GM21737 (cell line): ENCODE data around the gene UNC13C.

Source experiments
- ATAC-seq: cut with Tn5 transposase; IDR thresholded peaks from one replicate; pipeline ENCODE4 v1.9.1; 2021; ENCODE audit warnings: mild to moderate bottlenecking, moderate library complexity; ENCODE audit not compliant: unreplicated experiment

Gene UNC13C

GRCh38 chr15:54289590-54290136, 311.4 kb downstream of the UNC13C start:
- no peak for ATAC-seq

- ATAC-seq = no peak
These were observed 320.2 kb downstream of the UNC13C start for GRCh38 chr15:54298396-54298795.

DNA sequence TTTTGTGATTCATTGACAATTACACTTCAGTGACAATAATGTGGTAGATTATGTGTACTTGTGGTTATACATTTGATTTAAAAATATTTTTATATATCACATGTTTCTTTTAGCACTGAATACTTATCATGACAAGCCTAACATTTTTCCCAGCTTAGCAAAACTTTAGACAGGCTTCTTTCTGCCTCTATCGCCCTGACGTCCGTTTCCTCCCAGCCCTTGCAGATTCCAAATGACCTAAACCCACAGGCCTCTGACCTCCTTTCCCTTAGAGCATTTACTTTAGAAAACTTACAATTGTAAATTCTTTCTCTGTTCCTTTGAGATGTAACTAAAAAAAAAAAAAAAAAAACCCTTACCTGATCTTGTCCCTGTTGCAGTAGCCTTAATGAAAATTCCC, 326.1 kb downstream of the UNC13C start:
- ATAC-seq = no peak

DNA sequence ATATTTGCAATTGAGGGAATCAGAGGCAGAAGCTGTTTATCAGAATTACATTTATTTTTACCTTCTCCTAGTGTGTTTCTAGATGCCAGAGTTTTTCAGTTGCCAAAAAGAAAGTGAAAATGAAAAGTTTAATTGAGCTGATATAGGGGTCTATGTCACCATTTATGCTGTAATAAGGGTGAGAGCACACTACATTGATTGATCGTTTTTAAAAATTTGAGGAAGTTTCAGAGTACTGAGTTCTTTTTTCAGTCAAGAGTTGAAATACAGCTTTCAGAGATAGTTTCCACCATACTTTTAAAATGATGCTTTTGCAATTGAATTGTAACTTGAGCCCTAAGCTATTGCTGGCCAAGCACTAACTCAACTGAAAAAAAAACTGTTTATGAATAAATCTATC, 326.9 kb downstream of the UNC13C start:
- ATAC-seq = no peak

DNA sequence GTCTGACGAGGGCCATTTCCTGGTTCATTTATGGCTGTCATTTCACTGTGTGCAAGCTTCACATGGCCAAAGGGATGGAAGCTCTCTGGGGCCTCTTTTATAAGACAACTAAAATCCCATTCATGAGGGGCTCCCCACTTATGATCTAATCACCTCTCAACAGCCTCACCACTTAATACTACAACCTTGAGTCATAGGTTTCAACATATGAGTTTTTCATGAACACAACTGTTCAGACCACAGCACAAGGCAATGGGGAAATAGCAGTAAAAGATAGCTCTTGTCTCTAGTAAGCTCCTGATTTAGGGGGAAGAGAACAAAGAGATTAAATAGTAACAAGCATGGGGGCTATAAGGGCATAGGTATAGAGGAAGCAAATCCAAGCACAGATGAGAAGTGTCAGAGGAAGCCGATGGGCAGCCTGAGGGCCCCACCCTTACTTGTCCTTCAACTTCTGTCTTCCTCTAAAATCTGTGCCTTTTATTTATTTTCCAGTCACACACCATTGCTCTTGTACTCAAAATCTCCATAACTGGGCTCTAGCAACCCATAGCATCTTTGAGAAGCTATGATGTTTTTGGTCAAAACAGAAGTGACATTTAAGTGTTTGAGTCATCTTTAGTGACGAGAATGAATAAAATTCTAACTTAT, 329.1 kb downstream of the UNC13C start:
- ATAC-seq = no peak

DNA sequence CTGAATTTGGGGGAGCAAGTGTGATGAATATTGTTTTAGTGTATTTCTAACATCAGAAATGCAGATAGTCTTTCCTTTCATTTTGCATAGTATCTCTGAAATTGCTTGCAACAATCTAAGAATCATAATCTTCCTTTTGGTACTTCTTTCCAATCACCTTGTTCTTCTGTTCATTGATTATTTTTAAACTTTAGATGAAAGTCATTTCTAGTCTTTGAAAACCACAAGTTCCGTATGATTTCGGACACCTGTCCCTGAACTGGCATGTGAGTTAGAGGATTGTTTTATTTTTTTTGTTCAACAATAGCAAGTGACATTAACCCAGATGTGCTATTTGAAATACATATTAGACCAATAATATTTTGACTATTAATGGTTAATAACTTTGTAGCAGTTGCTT, 329.7 kb downstream of the UNC13C start:
- no peak for ATAC-seq

- no peak for ATAC-seq
These were observed 334.3 kb downstream of the UNC13C start for GRCh38 chr15:54312528-54312927.

DNA sequence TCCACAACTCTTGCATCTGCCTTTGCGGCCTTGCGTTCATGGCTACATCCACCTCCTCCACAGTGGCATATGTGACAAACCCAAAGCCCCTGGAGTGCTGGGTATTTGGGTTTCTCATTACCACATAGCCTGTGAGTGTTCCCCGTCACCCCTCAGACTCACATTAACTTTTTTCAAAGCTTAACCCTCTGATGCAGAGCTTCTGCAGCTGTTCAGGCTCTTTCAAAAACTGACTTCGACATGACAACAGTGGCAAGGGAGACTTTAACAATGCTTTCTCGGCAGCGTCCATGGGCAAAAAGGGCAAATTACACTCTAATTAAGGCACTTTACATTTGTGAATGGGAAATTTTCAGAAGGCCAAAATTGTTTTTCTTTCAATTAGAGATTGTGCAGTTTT, 343.2 kb downstream of the UNC13C start:
- ATAC-seq = no peak

- ATAC-seq = no peak
These were observed 344.1 kb downstream of the UNC13C start for GRCh38 chr15:54322341-54322740.

DNA sequence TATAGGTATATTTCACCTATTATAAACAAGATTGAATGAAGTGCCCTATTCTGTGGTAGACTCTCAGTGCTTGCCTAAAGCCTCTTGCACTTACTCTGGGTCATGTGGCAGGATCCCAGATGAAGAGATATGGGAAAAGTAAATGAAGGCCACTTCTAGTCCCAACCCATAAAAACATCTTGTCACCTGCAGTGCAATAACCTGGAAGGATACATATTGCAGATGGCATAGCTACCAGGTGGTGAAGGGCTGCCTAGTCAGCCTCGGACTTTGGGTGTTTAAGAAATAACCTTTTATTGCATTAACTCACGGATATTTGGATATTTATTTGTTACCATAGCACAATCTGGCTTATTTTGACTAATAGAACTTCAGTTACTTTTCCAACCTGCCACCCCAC, 367.1 kb downstream of the UNC13C start:
- no peak for ATAC-seq

- ATAC-seq = no peak
These were observed 367.6 kb downstream of the UNC13C start for GRCh38 chr15:54345827-54346226.

- no peak for ATAC-seq
These were observed 369.0 kb downstream of the UNC13C start for GRCh38 chr15:54347082-54347827.

DNA sequence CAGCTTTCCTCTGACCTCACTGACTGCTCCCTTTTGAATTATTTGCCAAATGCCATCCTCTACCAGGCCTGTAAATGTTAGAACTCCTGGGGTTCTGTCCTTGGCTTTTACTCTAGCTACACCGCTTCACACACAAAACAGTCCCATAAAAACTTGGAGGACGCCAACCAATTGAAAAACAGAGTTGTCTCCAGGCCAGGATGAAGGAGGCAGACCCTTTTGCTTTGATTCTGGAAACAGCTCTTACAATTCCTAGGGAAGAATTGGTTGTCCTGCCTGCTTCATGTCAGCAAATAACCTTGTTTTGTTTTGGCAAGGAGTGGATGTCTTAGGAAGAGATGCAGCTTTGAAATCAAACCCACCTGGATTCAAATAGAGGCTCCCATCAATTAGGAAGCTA, 375.5 kb downstream of the UNC13C start:
- no peak for ATAC-seq

GRCh38 chr15:54354341-54354740, 376.1 kb downstream of the UNC13C start:
- no peak for ATAC-seq

- ATAC-seq = no peak
These were observed 386.7 kb downstream of the UNC13C start for GRCh38 chr15:54364961-54365360.

DNA sequence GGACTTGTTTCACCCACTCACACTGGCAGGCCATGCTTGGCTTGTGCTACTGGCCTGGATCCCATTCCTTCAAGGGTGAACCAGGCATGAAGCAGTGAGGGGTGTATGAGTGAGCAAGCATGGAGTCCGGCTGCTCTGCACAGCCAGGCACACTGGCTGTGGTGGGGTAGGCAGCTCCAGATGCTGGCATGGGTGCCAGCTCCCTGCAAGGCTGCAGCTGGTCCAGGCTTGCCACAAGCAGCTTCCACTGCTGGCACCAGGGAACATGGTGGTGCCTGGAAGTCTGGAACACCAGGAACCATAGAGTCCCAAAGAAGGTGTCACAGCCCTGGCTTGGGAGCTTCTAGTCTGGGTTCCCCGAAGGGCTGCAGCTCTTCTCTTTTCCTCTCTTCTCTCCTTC, 395.1 kb downstream of the UNC13C start:
- no peak for ATAC-seq

DNA sequence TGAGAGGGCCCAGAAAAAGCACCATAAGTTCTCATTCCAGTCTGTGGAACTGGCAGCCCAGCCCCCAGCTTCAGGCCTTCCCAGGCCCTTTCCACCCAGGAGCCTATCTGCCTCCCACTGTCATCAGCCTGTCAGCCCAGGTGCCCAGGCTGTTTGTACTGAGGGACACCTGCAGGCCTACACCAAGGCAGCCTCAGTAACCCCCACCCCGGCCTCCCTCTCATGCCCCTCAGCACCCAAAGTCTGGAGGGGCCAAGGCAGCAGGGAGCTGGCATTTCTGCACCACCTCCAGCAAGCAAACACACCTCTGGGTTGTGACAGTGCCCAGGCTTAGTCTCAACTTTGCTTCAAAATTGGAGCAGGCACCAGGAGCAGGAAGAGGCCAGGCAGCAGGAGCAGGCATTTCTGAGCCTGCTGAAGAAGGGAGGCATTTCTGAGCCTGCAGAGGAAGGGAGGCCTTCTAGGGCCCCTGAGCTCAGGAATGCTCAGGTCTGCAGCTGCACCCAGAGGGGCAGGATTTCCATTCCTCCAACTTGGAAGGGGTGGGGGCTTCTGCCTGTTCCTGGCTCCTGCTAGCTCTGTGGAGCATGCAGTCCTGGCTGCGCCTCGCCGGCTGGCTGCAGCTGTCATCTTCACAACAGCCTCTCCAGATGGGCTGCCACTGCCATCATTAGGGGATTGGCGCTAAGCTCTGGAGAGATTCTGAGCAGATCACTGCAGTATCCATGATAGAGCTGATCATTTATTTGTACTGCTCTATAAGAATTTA, 396.1 kb downstream of the UNC13C start:
- ATAC-seq = no peak

DNA sequence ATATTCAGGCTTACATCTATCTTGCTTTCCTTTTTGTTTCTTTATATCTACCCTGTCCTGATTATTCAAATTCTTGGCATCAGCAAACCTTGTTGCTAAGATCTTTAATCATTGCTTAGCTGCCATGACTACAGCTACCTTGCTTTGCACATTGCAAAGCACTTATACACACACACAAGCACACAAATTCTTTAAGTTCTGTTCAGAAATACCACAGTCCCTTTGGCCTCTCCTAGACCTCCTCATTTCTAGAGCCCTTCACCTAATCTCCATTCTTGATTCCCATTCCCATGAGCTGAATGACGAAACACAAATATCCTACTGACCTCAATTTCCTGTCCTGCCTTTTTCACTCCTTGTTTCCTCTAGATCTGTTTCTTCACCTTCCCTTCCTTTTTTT, 409.6 kb downstream of the UNC13C start:
- no peak for ATAC-seq

GRCh38 chr15:54388746-54389145, 410.5 kb downstream of the UNC13C start:
- ATAC-seq = no peak

- ATAC-seq = no peak
These were observed 432.2 kb downstream of the UNC13C start for GRCh38 chr15:54410481-54410880.

DNA sequence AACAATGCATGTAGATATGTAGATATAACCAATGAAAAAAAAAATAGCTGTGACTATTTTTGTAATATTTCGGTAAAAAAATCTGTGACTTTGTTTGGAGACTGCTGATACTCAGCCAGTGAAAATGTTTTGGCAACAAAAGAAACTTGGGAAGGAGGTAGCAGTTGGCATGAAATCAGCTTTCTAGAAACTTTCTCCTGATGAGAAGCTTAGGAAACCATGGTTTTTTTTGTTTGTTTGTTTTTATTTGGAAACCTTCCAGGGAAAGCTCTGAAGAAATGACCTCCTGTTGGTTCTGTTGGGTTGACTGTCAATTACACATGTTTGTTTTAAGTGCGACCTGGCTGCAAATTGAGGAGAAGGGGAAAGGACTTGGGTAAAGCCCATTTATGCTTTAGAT, 445.9 kb downstream of the UNC13C start:
- no peak for ATAC-seq

DNA sequence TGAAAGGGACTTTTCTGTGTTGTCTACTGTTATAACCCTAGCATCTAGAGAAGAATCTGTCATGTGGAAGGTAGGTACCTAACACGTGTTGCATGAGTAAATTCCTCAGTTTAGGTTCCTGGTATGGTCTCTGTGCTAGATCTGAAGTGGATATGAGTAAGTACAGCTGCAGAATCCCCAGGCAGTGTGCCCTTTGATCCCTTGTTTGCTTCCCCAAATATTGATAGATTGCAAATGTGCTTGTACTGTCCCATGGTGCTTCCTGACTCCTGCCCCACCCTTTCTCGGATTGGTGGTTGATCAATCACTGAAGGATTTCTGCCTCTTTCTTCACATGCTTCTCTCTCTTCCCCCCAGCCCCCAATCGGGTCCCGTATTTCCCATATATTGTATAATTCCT, 450.4 kb downstream of the UNC13C start:
- no peak for ATAC-seq
